Limb (tissue), 2 donors: Measurements from ENCODE around the gene CHD6.

ENCODE experiments used
- DNase-seq, 2 donors: peaks; one replicate each; pipeline ENCODE4 v3.0.0-alpha.2; 2016; ENCODE audit errors: extremely low spot score in 2 of 2

The CHD6 gene

DNA sequence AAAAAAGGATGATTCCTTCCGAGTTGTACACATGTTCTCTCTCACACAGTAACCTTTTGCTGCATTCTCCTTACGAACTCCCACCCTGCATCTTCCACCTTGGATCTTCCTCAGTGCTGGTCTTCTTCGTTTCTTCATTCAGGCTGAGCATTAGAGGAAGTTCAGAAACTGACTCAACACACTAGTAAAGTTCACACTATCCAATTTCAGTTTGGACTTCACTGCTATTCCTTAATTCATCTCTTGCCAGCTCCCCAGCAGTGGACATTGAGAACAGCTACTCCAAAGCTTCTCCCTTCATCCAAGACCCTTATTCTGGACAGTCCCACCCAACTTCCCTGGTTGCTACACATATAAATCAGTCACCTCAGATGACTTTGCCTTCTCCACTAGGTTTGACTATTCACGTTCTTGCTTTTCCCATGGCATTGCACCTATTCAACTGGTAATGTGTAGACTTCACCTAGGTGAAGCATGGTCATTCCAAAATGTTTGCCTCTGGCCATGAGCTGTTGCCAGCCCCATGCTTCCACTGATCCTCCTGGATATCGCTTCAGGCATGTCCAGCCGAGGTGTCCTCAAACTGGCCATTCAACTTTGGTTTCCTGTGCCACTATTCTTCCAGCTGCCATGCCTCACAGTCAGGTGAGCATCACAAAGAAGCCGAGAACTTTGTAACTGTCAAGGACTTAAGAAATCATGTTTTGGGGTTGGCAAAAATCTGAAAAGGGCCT lies 147.6 kb downstream of the CHD6 start:
- no peak for DNase-seq

GRCh38 chr20:41469868-41470267 lies 148.3 kb downstream of the CHD6 start:
- no peak for DNase-seq

- no peak for DNase-seq
Measured at GRCh38 chr20:41468994-41469600, 149.1 kb downstream of the CHD6 start.

DNA sequence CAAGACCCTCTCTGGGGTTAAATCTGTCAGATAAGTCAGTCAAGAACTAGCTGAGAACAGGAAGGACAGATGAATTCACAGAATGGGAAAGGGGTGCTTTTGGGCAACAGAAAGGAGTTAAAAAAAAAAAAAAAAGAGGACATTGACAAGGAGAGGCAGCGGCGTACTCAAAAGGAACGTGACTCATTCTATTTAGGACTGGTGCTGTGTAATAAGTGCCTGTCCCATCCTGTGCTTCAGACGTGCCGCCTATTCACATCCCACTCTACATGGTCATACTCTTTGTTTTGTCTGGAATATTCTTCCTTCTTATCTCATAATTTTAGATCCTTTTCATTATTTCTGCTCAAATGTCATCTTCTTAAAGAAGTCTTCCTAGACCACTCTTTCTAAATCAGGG lies 150.5 kb downstream of the CHD6 start:
- DNase-seq, result no peak

- no peak for DNase-seq
Measured at GRCh38 chr20:41467220-41467619, 151.0 kb downstream of the CHD6 start.

DNA sequence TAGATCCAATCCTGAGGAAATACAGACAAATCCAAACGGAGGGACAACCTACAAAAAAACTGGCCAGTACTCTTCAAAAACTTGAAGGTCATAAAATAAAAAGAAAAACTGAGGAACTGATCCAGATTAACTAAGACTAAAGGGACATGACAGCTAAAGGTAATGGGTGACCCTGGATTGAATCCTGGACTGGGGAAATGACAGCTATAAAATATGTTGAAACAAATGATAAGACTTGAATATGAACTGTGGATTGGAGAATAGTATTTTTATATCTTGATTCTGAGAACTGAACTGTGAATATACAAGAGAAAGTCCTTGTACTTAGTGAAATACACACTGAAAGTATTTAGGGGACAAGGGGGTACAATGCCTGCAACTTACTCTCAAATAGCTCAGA lies 154.6 kb downstream of the CHD6 start:
- no peak for DNase-seq

GRCh38 chr20:41462372-41463161 lies 155.6 kb downstream of the CHD6 start:
- no peak for DNase-seq

DNA sequence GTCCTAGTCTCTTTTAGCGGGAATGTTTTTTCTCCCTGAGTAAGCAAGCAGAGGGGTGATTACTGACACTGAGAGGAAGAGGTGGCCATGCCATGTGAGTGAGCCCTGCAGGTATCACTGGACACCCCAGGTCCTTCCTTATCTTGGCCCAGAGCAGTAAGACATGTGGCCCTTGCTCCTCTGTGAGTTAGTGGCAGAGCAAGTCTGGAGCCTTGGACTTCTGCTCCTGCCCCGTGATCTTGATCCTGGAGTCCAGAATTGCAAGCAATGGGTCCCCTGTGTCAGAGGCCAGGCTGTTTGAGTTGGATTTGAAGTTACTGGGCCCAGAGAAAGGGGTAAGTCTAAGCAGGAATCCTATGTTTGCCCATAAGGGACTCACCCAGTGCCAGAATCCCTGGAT lies 159.4 kb downstream of the CHD6 start:
- no peak for DNase-seq

- no peak for DNase-seq
Measured at GRCh38 chr20:41457173-41457857, 160.9 kb downstream of the CHD6 start.

GRCh38 chr20:41456351-41456750 lies 161.8 kb downstream of the CHD6 start:
- DNase-seq, result peak in 1 of 2 donors; percentile 33

DNA sequence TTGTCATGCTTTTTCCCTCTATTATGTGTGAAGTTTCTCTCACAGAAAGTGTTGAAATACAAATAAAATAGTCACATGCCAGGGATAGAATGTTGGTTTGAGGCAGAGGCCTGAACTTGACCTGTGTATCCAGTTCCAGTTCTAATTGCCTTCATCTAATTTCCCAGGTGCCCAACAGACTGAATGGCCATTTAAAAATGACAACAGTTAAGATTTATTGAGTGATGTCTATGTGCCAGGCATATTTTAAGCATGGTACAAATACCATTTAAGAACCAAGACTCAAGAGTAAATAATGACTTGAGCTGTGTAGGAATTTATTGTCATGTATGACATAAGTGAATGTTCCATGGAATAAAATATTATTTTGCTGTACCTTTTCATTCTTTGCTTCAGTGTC lies 163.9 kb downstream of the CHD6 start:
- DNase-seq, result no peak

- peak in 1 of 2 donors; percentile 15 for DNase-seq
Measured at GRCh38 chr20:41453010-41453950, 164.9 kb downstream of the CHD6 start.

DNA sequence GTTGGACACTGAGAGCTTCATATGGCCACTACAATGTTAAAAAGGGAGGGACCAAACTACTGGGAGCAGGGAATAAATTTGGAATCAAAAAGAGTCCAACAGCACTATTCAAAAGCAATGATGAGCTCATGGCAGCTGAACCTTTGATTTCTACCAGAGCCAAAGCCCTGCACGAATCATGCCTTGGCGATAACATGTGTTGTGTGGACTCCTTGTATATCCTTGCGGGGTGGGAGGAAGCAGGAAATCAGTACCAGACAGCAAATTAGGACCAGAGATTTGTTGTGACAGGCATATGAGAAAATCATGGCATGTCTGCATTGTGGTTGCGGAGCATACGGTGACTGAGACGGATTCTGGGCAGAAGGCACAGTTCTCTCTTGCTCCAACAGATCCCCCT lies 166.0 kb downstream of the CHD6 start:
- DNase-seq, result peak in 1 of 2 donors; percentile 9

- no peak for DNase-seq
Measured at GRCh38 chr20:41447006-41447405, 171.2 kb downstream of the CHD6 start.

- no peak for DNase-seq
Measured at GRCh38 chr20:41446456-41446855, 171.7 kb downstream of the CHD6 start.

- no peak for DNase-seq
Measured at GRCh38 chr20:41444821-41445220, 173.4 kb downstream of the CHD6 start.

DNA sequence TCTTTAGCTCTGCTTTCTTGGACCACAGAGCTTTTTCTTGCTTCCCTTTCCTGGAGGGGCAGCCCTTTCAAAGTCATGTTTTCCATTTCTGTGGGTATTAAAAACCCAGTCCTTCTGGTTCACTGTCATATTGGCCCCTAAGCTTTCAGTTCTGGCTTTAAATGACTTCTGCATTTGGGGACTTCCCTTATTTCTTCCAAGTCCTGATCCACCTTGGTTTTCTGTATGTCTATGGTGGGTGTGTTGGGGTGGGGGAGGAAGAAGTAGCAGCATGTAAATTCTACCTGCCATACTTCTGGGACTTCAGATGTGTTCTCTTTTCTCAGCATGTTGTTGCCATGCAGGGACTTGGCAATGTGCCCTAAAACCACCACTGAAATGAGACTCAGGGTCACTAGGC lies 174.5 kb downstream of the CHD6 start:
- DNase-seq, result no peak

DNA sequence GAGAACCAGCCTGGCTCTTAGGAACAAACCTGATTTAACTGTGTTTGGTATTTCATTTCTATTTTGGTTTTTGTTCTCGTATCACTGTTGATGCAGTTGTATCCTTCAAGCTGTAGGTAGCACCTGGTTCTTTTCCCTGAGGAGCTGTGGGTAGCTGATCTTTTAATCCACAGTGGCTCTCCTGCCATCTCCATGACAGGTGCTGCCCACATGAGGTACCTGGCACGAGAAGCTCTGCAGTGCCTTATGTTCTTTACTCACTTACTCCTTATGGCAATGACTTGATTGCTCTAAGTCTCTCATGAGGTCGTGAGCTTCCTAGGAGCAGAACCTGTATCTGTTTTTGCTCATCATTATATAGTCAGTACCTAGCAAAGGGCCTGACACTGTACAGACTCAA lies 177.3 kb downstream of the CHD6 start:
- DNase-seq, result no peak

DNA sequence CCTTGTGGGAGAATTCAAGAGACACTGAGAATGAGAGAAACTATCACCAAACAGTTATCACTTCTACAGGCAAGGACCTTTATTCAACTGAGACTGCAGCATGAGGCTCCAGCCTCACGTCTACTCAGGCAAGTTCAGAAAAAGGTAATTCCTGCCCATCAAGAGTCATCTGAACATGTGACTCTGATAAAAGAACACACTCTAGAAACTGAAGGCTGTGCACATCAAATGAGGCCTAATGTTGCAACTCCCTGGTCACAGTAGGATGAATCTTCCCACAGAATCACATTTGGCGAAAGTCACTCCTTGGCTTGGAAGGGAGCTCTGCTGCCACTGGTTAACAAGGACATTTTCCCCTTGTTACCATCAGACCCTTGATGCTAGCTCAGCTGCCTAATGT lies 180.3 kb downstream of the CHD6 start:
- DNase-seq, result no peak

DNA sequence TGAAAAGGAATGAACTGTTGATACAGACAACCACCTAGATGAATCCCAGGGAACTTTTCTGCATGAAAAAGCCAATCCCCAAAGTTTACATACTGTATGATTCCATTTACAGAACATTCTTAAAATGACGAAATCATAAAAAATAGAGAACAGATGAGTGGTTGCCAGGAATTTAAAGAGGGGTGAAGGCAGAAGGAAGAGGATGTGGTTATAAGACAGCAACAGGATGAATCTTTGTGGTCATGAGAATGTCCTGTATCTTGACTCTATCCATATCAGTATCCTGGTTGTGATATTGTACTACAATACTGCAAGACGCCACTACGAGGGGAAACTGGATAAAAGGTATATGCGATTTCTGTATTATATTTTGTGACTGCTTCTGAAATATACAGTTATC lies 181.5 kb downstream of the CHD6 start:
- DNase-seq, result no peak

- DNase-seq, result no peak
Measured at GRCh38 chr20:41433203-41433602, 185.0 kb downstream of the CHD6 start.
